Memory B cell (primary cell): Measurements from ENCODE around the gene RALY.
"Not testable (repeated sequence)": the region's sequence is repeated elsewhere in the genome, so short reads cannot be mapped to it uniquely, and the experiment has no call there.

Experiments used
- ATAC-seq: fragments of 150-1000 bp; cut with Tn5 transposase; 2 replicates; pipeline ENCODE4 v1.10.0; 2021; ENCODE audit warnings: low read depth, mild to moderate bottlenecking, moderate library complexity
- DNase-seq, 2 donors: peaks; one replicate each; pipeline ENCODE4 v3.0.0; 2022; ENCODE audit warnings: low spot score in 2 of 2
- H3K27ac Mint-ChIP-seq: one replicate; pipeline ENCODE4 v1.8.0; 2022; ENCODE audit warnings: mild to moderate bottlenecking, moderate library complexity, mixed read lengths
- H3K27me3 Mint-ChIP-seq: one replicate; pipeline ENCODE4 v1.8.0; 2022; ENCODE audit warnings: mixed read lengths
- H3K36me3 Mint-ChIP-seq: one replicate; pipeline ENCODE4 v1.8.0; 2022; ENCODE audit warnings: mild to moderate bottlenecking, mixed read lengths
- H3K4me1 Mint-ChIP-seq: one replicate; pipeline ENCODE4 v1.8.0; 2022; ENCODE audit warnings: mixed read lengths
- H3K4me3 Mint-ChIP-seq: one replicate; pipeline ENCODE4 v1.8.0; 2022; ENCODE audit warnings: mild to moderate bottlenecking, moderate library complexity, mixed read lengths
- H3K9me3 Mint-ChIP-seq: one replicate; pipeline ENCODE4 v1.8.0; 2022; ENCODE audit warnings: mixed read lengths

RALY gene

DNA sequence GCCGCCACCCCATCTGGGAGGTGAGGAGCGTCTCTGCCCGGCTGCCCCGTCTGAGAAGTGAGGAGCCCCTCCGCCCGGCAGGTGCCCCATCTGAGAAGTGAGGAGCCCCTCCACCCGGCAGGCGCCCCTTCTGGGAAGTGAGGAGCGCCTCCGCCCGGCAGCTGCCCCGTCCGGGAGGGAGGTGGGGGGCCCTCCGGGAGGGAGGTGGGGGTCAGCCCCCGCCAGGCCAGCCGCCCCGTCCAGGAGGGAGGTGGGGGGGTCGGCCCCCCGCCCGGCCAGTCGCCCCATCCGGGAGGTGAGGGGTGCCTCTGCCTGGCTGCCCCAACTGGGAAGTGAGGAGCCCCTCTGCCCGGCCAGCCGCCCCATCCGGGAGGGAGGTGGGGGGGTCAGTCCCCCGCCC, 138.8 kb downstream of the RALY start:
- not testable (repeated sequence) for H3K36me3 Mint-ChIP-seq, DNase-seq, H3K4me1 Mint-ChIP-seq, H3K9me3 Mint-ChIP-seq, H3K27me3 Mint-ChIP-seq, H3K27ac Mint-ChIP-seq, H3K4me3 Mint-ChIP-seq, ATAC-seq

- H3K27me3 Mint-ChIP-seq, H3K9me3 Mint-ChIP-seq, H3K27ac Mint-ChIP-seq, H3K36me3 Mint-ChIP-seq, ATAC-seq, DNase-seq, H3K4me3 Mint-ChIP-seq, H3K4me1 Mint-ChIP-seq: not testable (repeated sequence)
Observed at GRCh38 chr20:34132943-34133342, 139.2 kb downstream of the RALY start.

- H3K4me3 Mint-ChIP-seq, DNase-seq, ATAC-seq, H3K9me3 Mint-ChIP-seq, H3K27me3 Mint-ChIP-seq, H3K27ac Mint-ChIP-seq, H3K4me1 Mint-ChIP-seq, H3K36me3 Mint-ChIP-seq: not testable (repeated sequence)
Observed at GRCh38 chr20:34133365-34133860, 139.7 kb downstream of the RALY start.
